Naive B cell (primary cell): ENCODE results near the gene SZRD1. TPM values are rescaled to one million over a fixed set of nuclear protein-coding genes. Genes with fewer than 3 reads are reported as not detected.
A peak's percentile ranks its signal among the peaks of the same experiment; 100 is the strongest.

Experiments used
- ATAC-seq, 2 donors: fragments of 150-1000 bp; cut with Tn5 transposase; 2 replicates each; pipeline ENCODE4 v1.10.0; 2021; ENCODE audit warnings: low read depth in 2 of 2, mild to moderate bottlenecking in 2 of 2, moderate library complexity in 2 of 2
- DNase-seq: peaks from one replicate; pipeline ENCODE4 v3.0.0; 2022
- H3K27ac Mint-ChIP-seq, 6 donors: one replicate each; pipeline ENCODE4 v1.8.0; 2020 to 2022; ENCODE audit warnings: mild to moderate bottlenecking in 6 of 6, mixed read lengths in 6 of 6, moderate library complexity in 5 of 6, inconsistent platforms in 2 of 6
- H3K27me3 Mint-ChIP-seq, 3 donors: one replicate each; pipeline ENCODE4 v1.8.0; 2021 to 2022; ENCODE audit warnings: mixed read lengths in 3 of 3, mild to moderate bottlenecking in 1 of 3
- H3K36me3 Mint-ChIP-seq, 2 donors: one replicate each; pipeline ENCODE4 v1.8.0; 2020 to 2022; ENCODE audit warnings: mixed read lengths in 2 of 2, inconsistent platforms in 1 of 2, mild to moderate bottlenecking in 1 of 2
- H3K4me1 Mint-ChIP-seq, 3 donors: one replicate each; pipeline ENCODE4 v1.8.0; 2020 to 2022; ENCODE audit warnings: mixed read lengths in 3 of 3, inconsistent platforms in 1 of 3, mild to moderate bottlenecking in 1 of 3, moderate library complexity in 1 of 3
- H3K4me3 Mint-ChIP-seq, 8 donors: one replicate each; pipeline ENCODE4 v1.8.0; 2020 to 2022; ENCODE audit warnings: mild to moderate bottlenecking in 8 of 8, mixed read lengths in 8 of 8, moderate library complexity in 8 of 8, inconsistent platforms in 2 of 8
- H3K9me3 Mint-ChIP-seq, 7 donors: one replicate each; pipeline ENCODE4 v1.8.0; 2020 to 2022; ENCODE audit warnings: mixed read lengths in 7 of 7, mild to moderate bottlenecking in 5 of 7, inconsistent platforms in 2 of 7, moderate library complexity in 1 of 7
- polyA plus RNA-seq, 6 donors: library from polyadenylated mRNA; unstranded; fragments of 300-500 nt; fragmentation: Illumina TruSeq; gene quantifications; one replicate each; pipeline ENCODE4 v1.2.3, GENCODE V29; 2021; ENCODE audit warnings: low read depth in 6 of 6

SZRD1 gene
- polyA plus RNA-seq, 6 donors from 2014 or later = 41.1 to 59.6 (median 50.9) TPM

- Mint-ChIP-seq H3K4me1 (peaks cover 26 to 32% (median 30%) of the 10 kb centered on the region in 3 donors), H3K9me3 (no peaks in the 10 kb centered on the region), H3K36me3 (no peaks in the 10 kb centered on the region), H3K4me3 (peak overlapping the region in 7 of 8 donors; percentile 29 to 77 (median 57)), H3K27ac (peak overlapping the region; percentile 53 to 97 (median 92)), H3K27me3 (peaks cover 0 to 36% (median 0%) of the 10 kb centered on the region in 3 donors)
- DNase-seq (peak; percentile 64), ATAC-seq (peak; percentile 97 to 99)
Measured at GRCh38 chr1:16420424-16421118, 53.5 kb downstream of the SZRD1 start.

- Mint-ChIP-seq H3K4me3 (peak overlapping the region in 5 of 8 donors; percentile 29 to 77 (median 67)), H3K27me3 (peaks cover 0 to 36% (median 0%) of the 10 kb centered on the region in 3 donors), H3K9me3 (no peaks in the 10 kb centered on the region), H3K36me3 (no peaks in the 10 kb centered on the region), H3K4me1 (peaks cover 26 to 30% (median 29%) of the 10 kb centered on the region in 3 donors), H3K27ac (peak overlapping the region; percentile 2 to 96 (median 92))
- DNase-seq (no peak), ATAC-seq (no peak)
Measured at GRCh38 chr1:16421201-16421600, 54.2 kb downstream of the SZRD1 start.

GRCh38 chr1:16422041-16422440 lies 55.0 kb downstream of the SZRD1 start:
- peak overlapping the region in 2 of 6 donors; percentile 23 to 49 for H3K27ac Mint-ChIP-seq
- ATAC-seq = no peak
- no peaks in the 10 kb centered on the region for H3K36me3 Mint-ChIP-seq
- DNase-seq = no peak
- H3K9me3 Mint-ChIP-seq = no peaks in the 10 kb centered on the region
- H3K4me1 Mint-ChIP-seq = peaks cover 26 to 30% (median 29%) of the 10 kb centered on the region in 3 donors
- H3K4me3 Mint-ChIP-seq = no peak overlapping the region
- peaks cover 0 to 36% (median 0%) of the 10 kb centered on the region in 3 donors for H3K27me3 Mint-ChIP-seq

- Mint-ChIP-seq H3K27ac (no peak overlapping the region), H3K9me3 (no peaks in the 10 kb centered on the region), H3K27me3 (peaks cover 0 to 17% (median under 1%) of the 10 kb centered on the region in 3 donors), H3K4me1 (peaks cover 14 to 17% (median 15%) of the 10 kb centered on the region in 3 donors), H3K4me3 (no peak overlapping the region), H3K36me3 (no peaks in the 10 kb centered on the region)
- no peak for DNase-seq
- no peak for ATAC-seq
Measured at GRCh38 chr1:16425125-16426025, 58.3 kb downstream of the SZRD1 start.

GRCh38 chr1:16430606-16431005 lies 63.6 kb downstream of the SZRD1 start:
- H3K36me3 Mint-ChIP-seq = no peaks in the 10 kb centered on the region
- DNase-seq = no peak
- no peaks in the 10 kb centered on the region for H3K9me3 Mint-ChIP-seq
- no peak overlapping the region for H3K4me3 Mint-ChIP-seq
- no peak for ATAC-seq
- H3K4me1 Mint-ChIP-seq = peaks cover 0 to 6% (median 4%) of the 10 kb centered on the region in 3 donors
- H3K27ac Mint-ChIP-seq = peak overlapping the region in 1 of 6 donors; percentile 58
- H3K27me3 Mint-ChIP-seq = peaks cover 6 to 17% (median 17%) of the 10 kb centered on the region in 3 donors

GRCh38 chr1:16433030-16433429 lies 66.0 kb downstream of the SZRD1 start:
- Mint-ChIP-seq H3K27ac (peak overlapping the region in 1 of 6 donors; percentile 74), H3K9me3 (no peaks in the 10 kb centered on the region), H3K27me3 (peaks cover 6 to 17% (median 17%) of the 10 kb centered on the region in 3 donors), H3K4me3 (no peak overlapping the region), H3K36me3 (no peaks in the 10 kb centered on the region), H3K4me1 (peaks cover 0 to 6% (median 4%) of the 10 kb centered on the region in 3 donors)
- DNase-seq (no peak), ATAC-seq (no peak)

- DNase-seq = no peak
- H3K36me3 Mint-ChIP-seq = no peaks in the 10 kb centered on the region
- peak overlapping the region in 1 of 8 donors; percentile 58 for H3K4me3 Mint-ChIP-seq
- peaks cover 0 to 6% (median 4%) of the 10 kb centered on the region in 3 donors for H3K4me1 Mint-ChIP-seq
- H3K27ac Mint-ChIP-seq = no peak overlapping the region
- peaks cover 6 to 17% (median 17%) of the 10 kb centered on the region in 3 donors for H3K27me3 Mint-ChIP-seq
- no peak for ATAC-seq
- no peaks in the 10 kb centered on the region for H3K9me3 Mint-ChIP-seq
Measured at GRCh38 chr1:16434007-16434406, 67.0 kb downstream of the SZRD1 start.

GRCh38 chr1:16434501-16434900 lies 67.5 kb downstream of the SZRD1 start:
- Mint-ChIP-seq H3K4me3 (no peak overlapping the region), H3K27ac (no peak overlapping the region), H3K9me3 (no peaks in the 10 kb centered on the region), H3K4me1 (peaks cover 0 to 6% (median 4%) of the 10 kb centered on the region in 3 donors), H3K36me3 (no peaks in the 10 kb centered on the region), H3K27me3 (peaks cover 6 to 17% (median 17%) of the 10 kb centered on the region in 3 donors)
- DNase-seq (no peak), ATAC-seq (no peak)

- Mint-ChIP-seq H3K36me3 (no peaks in the 10 kb centered on the region), H3K4me3 (peak within 1 kb of the TSS in 1 of 8 donors; percentile 88)
- ATAC-seq = no peak
Measured at GRCh38 chr1:16436946-16437474, 70.0 kb downstream of the SZRD1 start, which contains the start of gene SPATA21. TSS of gene SPATA21 (minus strand) at chr1:16437424. CDS start at chr1:16431371, 6,053 bp downstream.

GRCh38 chr1:16438516-16438915 lies 71.5 kb downstream of the SZRD1 start:
- Mint-ChIP-seq H3K4me1 (peaks cover 17 to 33% (median 32%) of the 10 kb centered on the region in 3 donors), H3K27ac (peak overlapping the region in 1 of 6 donors; percentile 3), H3K27me3 (peaks cover 0 to 6% (median 0%) of the 10 kb centered on the region in 3 donors), H3K36me3 (no peaks in the 10 kb centered on the region), H3K4me3 (peak overlapping the region in 2 of 8 donors; percentile 88 to 94), H3K9me3 (no peaks in the 10 kb centered on the region)
- ATAC-seq = no peak
- no peak for DNase-seq

More at GRCh38 chr1:16436946-16437474, 70.0 kb downstream of the SZRD1 start, which contains the start of gene SPATA21:
- Mint-ChIP-seq H3K4me1 (peaks cover 19 to 24% (median 19%) of the 10 kb centered on the region in 3 donors), H3K9me3 (no peaks in the 10 kb centered on the region), H3K27me3 (peaks cover 0 to 17% (median 12%) of the 10 kb centered on the region in 3 donors), H3K27ac (no peak within 1 kb of the TSS)
- no peak for DNase-seq

GRCh38 chr1:16438924-16439323 lies 71.9 kb downstream of the SZRD1 start:
- ATAC-seq (no peak), DNase-seq (no peak)
- H3K4me3 Mint-ChIP-seq = peak overlapping the region in 5 of 8 donors; percentile 34 to 94 (median 72)
- peaks cover 17 to 35% (median 35%) of the 10 kb centered on the region in 3 donors for H3K4me1 Mint-ChIP-seq
- H3K27ac Mint-ChIP-seq = peak overlapping the region in 1 of 6 donors; percentile 3
- no peaks in the 10 kb centered on the region for H3K9me3 Mint-ChIP-seq
- H3K36me3 Mint-ChIP-seq = peaks cover 0 to 2% of the 10 kb centered on the region in 2 donors
- peaks cover 0 to 6% (median 0%) of the 10 kb centered on the region in 3 donors for H3K27me3 Mint-ChIP-seq

GRCh38 chr1:16440131-16440469 lies 73.1 kb downstream of the SZRD1 start:
- peak overlapping the region; percentile 95 to 98 (median 97) for H3K27ac Mint-ChIP-seq
- H3K36me3 Mint-ChIP-seq = peaks cover 7 to 8% of the 10 kb centered on the region in 2 donors
- no peaks in the 10 kb centered on the region for H3K9me3 Mint-ChIP-seq
- peaks cover 21 to 41% (median 35%) of the 10 kb centered on the region in 3 donors for H3K4me1 Mint-ChIP-seq
- peak; percentile 4 to 6 for ATAC-seq
- peak overlapping the region; percentile 88 to 99 (median 94) for H3K4me3 Mint-ChIP-seq
- no peak for DNase-seq
- H3K27me3 Mint-ChIP-seq = peaks cover 0 to 4% (median 0%) of the 10 kb centered on the region in 3 donors
